GM23248 (cell line): ENCODE data around the gene SH3PXD2A. TPM values are rescaled to one million over a fixed set of nuclear protein-coding genes. Genes with fewer than 3 reads are reported as not detected.

Experiments
- DNase-seq: peaks from one replicate; pipeline ENCODE4 v3.0.0-alpha.2; 2015
- H2AFZ ChIP-seq: fragments of 200-600 bp; sonication (generic); 2 replicates; pipeline ENCODE4 v1.6.1; 2016; ENCODE audit warnings: antibody characterized with exemption
- H3F3A ChIP-seq: fragments of 200-600 bp; sonication (generic); 2 replicates; pipeline ENCODE4 v1.6.1; 2016; ENCODE audit warnings: mild to moderate bottlenecking, antibody characterized with exemption, mixed run types; ENCODE audit not compliant: insufficient read depth
- H3K27ac ChIP-seq: fragments of 200-600 bp; sonication (generic); 2 replicates; pipeline ENCODE4 v1.5.1; 2016; ENCODE audit warnings: mild to moderate bottlenecking
- H3K27me3 ChIP-seq: fragments of 200-600 bp; sonication (generic); replicated peaks from 2 replicates; pipeline ENCODE4 v1.6.1; 2016; ENCODE audit warnings: mild to moderate bottlenecking; ENCODE audit not compliant: insufficient read depth
- H3K36me3 ChIP-seq: fragments of 200-600 bp; sonication (generic); 2 replicates; pipeline ENCODE4 v1.6.1; 2016; ENCODE audit warnings: low read depth, mild to moderate bottlenecking
- H3K4me1 ChIP-seq: fragments of 200-600 bp; sonication (generic); 2 replicates; pipeline ENCODE4 v1.6.1; 2016; ENCODE audit warnings: mild to moderate bottlenecking; ENCODE audit not compliant: insufficient read depth
- H3K4me2 ChIP-seq: fragments of 200-600 bp; sonication (generic); one replicate; pipeline ENCODE4 v1.6.1; 2016; ENCODE audit warnings: mild to moderate bottlenecking; ENCODE audit not compliant: unreplicated experiment
- H3K4me3 ChIP-seq: fragments of 200-600 bp; sonication (generic); 2 replicates; pipeline ENCODE4 v1.5.1; 2016; ENCODE audit warnings: mild to moderate bottlenecking
- H3K79me2 ChIP-seq: fragments of 200-600 bp; sonication (generic); 2 replicates; pipeline ENCODE4 v1.6.1; 2016; ENCODE audit warnings: mild to moderate bottlenecking; ENCODE audit not compliant: insufficient read depth
- H3K9ac ChIP-seq: fragments of 200-600 bp; sonication (generic); 2 replicates; pipeline ENCODE4 v1.6.1; 2016; ENCODE audit warnings: mild to moderate bottlenecking
- H3K9me2 ChIP-seq: fragments of 200-600 bp; sonication (generic); 2 replicates; pipeline ENCODE4 v1.6.1; 2016; ENCODE audit warnings: mixed run types, mild to moderate bottlenecking, moderate library complexity; ENCODE audit not compliant: insufficient read depth
- H3K9me3 ChIP-seq: fragments of 200-600 bp; sonication (generic); one replicate; pipeline ENCODE4 v1.6.1; 2017; ENCODE audit warnings: low read depth
- H4K20me1 ChIP-seq: fragments of 200-600 bp; sonication (generic); 2 replicates; pipeline ENCODE4 v1.6.0; 2016; ENCODE audit not compliant: insufficient read depth
- EZH2 ChIP-seq: fragments of 200-600 bp; sonication (generic); IDR thresholded peaks from 2 replicates; pipeline ENCODE4 v1.6.1; 2018; ENCODE audit warnings: antibody characterized with exemption, mild to moderate bottlenecking; ENCODE audit not compliant: insufficient read depth, poor library complexity, severe bottlenecking
- EZH2phosphoT487 ChIP-seq: fragments of 200-600 bp; sonication (generic); IDR thresholded peaks from 2 replicates; pipeline ENCODE4 v1.6.1; 2018; ENCODE audit warnings: antibody characterized with exemption, moderate library complexity, mild to moderate bottlenecking, low read depth; ENCODE audit not compliant: insufficient read depth
- WGBS, 2 experiments: methylation state at CpG; one replicate each; pipeline ENCODE4 v1.1.6; 2015 to 2017; ENCODE audit warnings: low lambda C conversion rate in 2 of 2, low coverage in 1 of 2; ENCODE audit errors: missing lambda C conversion rate in 2 of 2; 5-methylcytosine and 5-hydroxymethylcytosine counted together
- in situ Hi-C: fragments of 300-500 bp; cut with MboI; formaldehyde crosslinking; loops from 2 replicates; pipeline ENCODE4 v1.15.0; 2020
- polyA plus RNA-seq: library from polyadenylated mRNA; unstranded; fragments of >200 nt; fragmentation: Nextera tagmentation; extraction: Ambion mirVana; gene quantifications from 2 replicates; pipeline ENCODE4 v1.2.1, GENCODE V29; 2016
- total RNA-seq: library from RNA; depleted of rRNA; stranded (reverse); fragments of >200 nt; shearing (Covaris generic); gene quantifications from 2 replicates; pipeline ENCODE4 v1.2.3, GENCODE V29; 2014

The SH3PXD2A gene
- total and polyA plus RNA-seq, 2 experiments from 2014 or later, result 34.0 to 58.0 TPM

GRCh38 chr10:103745341-103746247 is 109.8 kb downstream of the SH3PXD2A start:
- in situ Hi-C loops, result no loop called here
- no peaks in the 10 kb centered on the region for H3K79me2 ChIP-seq

DNA sequence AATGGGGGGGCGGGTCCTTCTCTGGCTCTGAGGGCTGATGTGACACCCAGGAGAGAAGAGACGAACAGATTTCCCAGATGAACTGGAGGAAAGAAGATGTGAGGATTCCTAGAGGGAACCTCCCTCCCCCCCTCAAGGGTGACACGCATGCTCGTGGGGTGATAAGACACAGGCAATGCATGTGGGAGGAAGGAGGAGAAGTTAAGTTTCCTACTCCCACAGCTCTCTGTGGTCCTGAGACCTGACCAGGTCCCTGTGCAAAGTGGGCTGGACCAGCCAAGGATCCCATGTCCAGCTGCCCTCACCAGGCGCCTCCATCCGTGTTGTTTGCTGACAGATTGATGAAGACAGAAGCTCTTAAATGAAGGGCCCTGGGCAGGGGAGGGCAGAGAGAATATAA is 112.6 kb downstream of the SH3PXD2A start:
- TF ChIP-seq EZH2, result no peak
- no peak for TF ChIP-seq EZH2phosphoT487
- no peaks in the 10 kb centered on the region for H3K79me2 ChIP-seq
- DNase-seq, result no peak
- H3K27ac ChIP-seq, result no peak overlapping the region
- H3K9me2 ChIP-seq, result no peaks in the 10 kb centered on the region
- in situ Hi-C loops, result no loop called here
- no peak overlapping the region for H3K9ac ChIP-seq
- H3K4me2 ChIP-seq, result no peak overlapping the region
- H3K9me3 ChIP-seq, result no peaks in the 10 kb centered on the region
- 88 to 95% methylated on average over 6 of the region's 6 CpGs for WGBS, 2 experiments
- no peak overlapping the region for H2AFZ ChIP-seq
- H3K36me3 ChIP-seq, result no peaks in the 10 kb centered on the region
- peaks cover 22% of the 10 kb centered on the region for H3F3A ChIP-seq
- H3K27me3 ChIP-seq, result no peaks in the 10 kb centered on the region
- no peak overlapping the region for H3K4me3 ChIP-seq
- no peaks in the 10 kb centered on the region for H4K20me1 ChIP-seq
- H3K4me1 ChIP-seq, result peaks cover 20% of the 10 kb centered on the region

More at GRCh38 chr10:103745341-103746247, 109.8 kb downstream of the SH3PXD2A start:
- H3K4me1 ChIP-seq, result no peaks in the 10 kb centered on the region
- no peaks in the 10 kb centered on the region for H3K9me2 ChIP-seq
- H3K4me3 ChIP-seq, result no peak overlapping the region
- TF ChIP-seq EZH2phosphoT487, result no peak
- no peak for TF ChIP-seq EZH2
- no peak overlapping the region for H3K9ac ChIP-seq
- no peaks in the 10 kb centered on the region for H4K20me1 ChIP-seq
- no peaks in the 10 kb centered on the region for H3K36me3 ChIP-seq
- no peaks in the 10 kb centered on the region for H3K27me3 ChIP-seq
- DNase-seq, result peak; percentile 59
- peaks cover 2% of the 10 kb centered on the region; the same call in 1 of the 2 replicates for H3F3A ChIP-seq
- WGBS, 2 experiments, result 88% methylated on average over 17 of the region's 17 CpGs
- H3K9me3 ChIP-seq, result no peaks in the 10 kb centered on the region
- no peak overlapping the region for H3K27ac ChIP-seq
- no peak overlapping the region for H3K4me2 ChIP-seq
- no peak overlapping the region for H2AFZ ChIP-seq

GRCh38 chr10:103740611-103741010 is 114.8 kb downstream of the SH3PXD2A start:
- Histone ChIP-seq H3K9ac (no peak overlapping the region), H3K4me3 (no peak overlapping the region), H3K4me2 (no peak overlapping the region), H3F3A (peaks cover 22% of the 10 kb centered on the region), H3K9me3 (no peaks in the 10 kb centered on the region), H3K27me3 (no peaks in the 10 kb centered on the region), H3K79me2 (no peaks in the 10 kb centered on the region), H3K4me1 (peaks cover 20% of the 10 kb centered on the region), H3K36me3 (no peaks in the 10 kb centered on the region), H3K9me2 (no peaks in the 10 kb centered on the region), H4K20me1 (no peaks in the 10 kb centered on the region), H3K27ac (no peak overlapping the region), H2AFZ (no peak overlapping the region)
- in situ Hi-C loops, result no loop called here
- 80 to 85% methylated on average over 5 of the region's 5 CpGs for WGBS, 2 experiments
- TF ChIP-seq EZH2phosphoT487, result no peak
- TF ChIP-seq EZH2, result no peak
- no peak for DNase-seq

DNA sequence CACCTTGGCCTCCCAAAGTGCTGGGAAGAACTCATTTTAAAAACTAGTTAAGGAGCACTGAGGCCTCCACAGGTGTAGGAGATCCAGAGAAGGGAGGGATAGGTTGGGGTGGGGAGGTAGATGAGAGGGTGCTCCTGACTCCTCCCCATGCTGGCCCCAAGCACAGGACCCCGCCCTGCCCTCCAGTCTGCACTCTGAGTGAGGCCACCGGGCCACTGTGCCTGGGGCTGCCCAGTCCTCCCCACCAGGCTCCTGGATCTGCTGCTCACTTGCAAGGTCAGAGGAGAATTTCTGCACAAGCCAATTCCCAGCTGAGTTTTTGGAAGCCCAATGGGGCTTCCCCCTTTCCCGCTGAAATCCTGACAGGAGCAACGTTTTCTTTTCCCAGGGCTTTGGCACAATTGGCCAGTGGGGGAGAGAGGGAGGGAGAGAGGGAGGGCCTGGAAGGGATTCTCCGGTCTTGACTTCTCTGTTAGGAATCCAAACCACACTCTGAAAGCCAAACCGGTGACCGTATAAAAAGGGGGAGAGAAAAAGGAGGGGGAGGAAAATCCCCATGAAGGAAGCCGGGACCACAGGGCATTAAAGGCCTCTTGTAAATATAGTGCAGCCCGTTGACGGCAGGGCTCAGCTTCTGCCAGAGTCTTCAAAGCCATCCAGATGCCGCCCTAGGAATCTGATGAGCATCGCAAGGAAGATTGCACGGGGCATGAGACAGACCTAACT is 116.2 kb downstream of the SH3PXD2A start:
- TF ChIP-seq EZH2 (no peak), EZH2phosphoT487 (no peak)
- in situ Hi-C loops, result no loop called here
- Histone ChIP-seq H3K4me3 (peak overlapping the region; percentile 50), H3K27ac (peak overlapping the region; percentile 77), H3F3A (peaks cover 22% of the 10 kb centered on the region), H3K27me3 (no peaks in the 10 kb centered on the region), H3K4me1 (peaks cover 20% of the 10 kb centered on the region), H3K9ac (peak overlapping the region; percentile 59), H3K36me3 (no peaks in the 10 kb centered on the region), H4K20me1 (no peaks in the 10 kb centered on the region), H3K9me2 (no peaks in the 10 kb centered on the region), H3K9me3 (no peaks in the 10 kb centered on the region), H3K79me2 (no peaks in the 10 kb centered on the region), H2AFZ (peak overlapping the region; percentile 37), H3K4me2 (peak overlapping the region; percentile 71)
- DNase-seq, result peak; percentile 95
- WGBS, 2 experiments, result 1 to 3% methylated on average over 13 of the region's 13 CpGs
